Heart left ventricle (tissue), 13 donors: ENCODE results near the gene TPK1.

Experiments used
- CTCF ChIP-seq, 12 donors: fragments of 200-600 bp; sonication (generic) in 4 of 12; IDR thresholded peaks; one replicate each; pipeline versions ENCODE4 v1.5.0 to v1.8.0; 2018 to 2022; ENCODE audit warnings: antibody characterized with exemption in 12 of 12, mild to moderate bottlenecking in 5 of 12
- POLR2A ChIP-seq, 2 donors: fragments of 450-650 bp; IDR thresholded peaks; one replicate each; pipeline ENCODE4 v1.6.1; 2017; ENCODE audit warnings: antibody characterized with exemption in 2 of 2, mild to moderate bottlenecking in 2 of 2, moderate library complexity in 2 of 2
- donor health status: ischemic (EF 13 %, LVEDD 7.1; RV severe dilation, severe dysfunction).
- donor health status: DM: no; HTN: yes; CAD: no.
- donor health status: DM: no; HTN: no; CAD: no.
- donor health status: ischemic (EF 25% LVEDD 6.9; RV normal size, moderate dysfunction).
- donor health status: ischemic (EF 25% LVEDD 5.7; RV mildly dilated, moderate dysfunction).
- donor health status: ischemic (EF 35%, LVEDD 5.7; RV mildly dilated, moderate dysfunction).
- donor health status: nonischemic (EF 11% LVEDD 7.7; RV severe dilation, severe dysfunction).
- donor health status: DM: yes; HTN: yes; CAD: no.
- donor health status: PGD.
- donor health status: ischemic (EF 29% LVEDD 5.4; RV normal size, mild dysfunction).
- donor health status: nonischemic (EF 23%, LVEDD 6.1; RV moderate dilation, normal function).

- TF ChIP-seq CTCF (IDR thresholded peaks at IDR 0.05), result no peak
- TF ChIP-seq POLR2A (IDR thresholded peaks at IDR 0.05), result no peak
Observed at GRCh38 chr7:144668503-144668902, 167.3 kb downstream of the TPK1 start.
